AG08396 (cell line): Measurements from ENCODE around the gene SPDEF.

Source experiments
- DNase-seq: peaks from one replicate; pipeline ENCODE4 v3.0.0; 2012; ENCODE audit warnings: low spot score, mixed read lengths

SPDEF gene

GRCh38 chr6:34544776-34545471, 11.2 kb downstream of the SPDEF start:
- no peak for DNase-seq

- DNase-seq = no peak
These were observed 12.0 kb downstream of the SPDEF start for GRCh38 chr6:34544052-34544604.

- no peak for DNase-seq
These were observed 12.7 kb downstream of the SPDEF start for GRCh38 chr6:34543421-34543820.

- DNase-seq = no peak
These were observed 15.3 kb downstream of the SPDEF start for GRCh38 chr6:34540841-34541240.

- no peak for DNase-seq
These were observed 15.9 kb downstream of the SPDEF start for GRCh38 chr6:34540222-34540621.

GRCh38 chr6:34539181-34539580, 16.9 kb downstream of the SPDEF start:
- DNase-seq = no peak

GRCh38 chr6:34538581-34538980, 17.5 kb downstream of the SPDEF start:
- DNase-seq = no peak

GRCh38 chr6:34537922-34538550, 18.1 kb downstream of the SPDEF start:
- DNase-seq = no peak

- no peak for DNase-seq
These were observed 18.9 kb downstream of the SPDEF start for GRCh38 chr6:34536959-34537848.

- DNase-seq = no peak
These were observed 19.7 kb downstream of the SPDEF start for GRCh38 chr6:34536251-34536958.

GRCh38 chr6:34535646-34536045, 20.5 kb downstream of the SPDEF start:
- DNase-seq = no peak

GRCh38 chr6:34535199-34535598, 20.9 kb downstream of the SPDEF start:
- DNase-seq = no peak

GRCh38 chr6:34534656-34535055, 21.5 kb downstream of the SPDEF start:
- DNase-seq = no peak

GRCh38 chr6:34534146-34534545, 22.0 kb downstream of the SPDEF start:
- DNase-seq = no peak

- no peak for DNase-seq
These were observed 23.9 kb downstream of the SPDEF start for GRCh38 chr6:34532230-34532629.

GRCh38 chr6:34531580-34532201, 24.4 kb downstream of the SPDEF start:
- DNase-seq = no peak

GRCh38 chr6:34530753-34531365, 25.3 kb downstream of the SPDEF start:
- no peak for DNase-seq

GRCh38 chr6:34529665-34530327, 26.3 kb downstream of the SPDEF start:
- DNase-seq = no peak

GRCh38 chr6:34528996-34529664, 27.0 kb downstream of the SPDEF start:
- DNase-seq = no peak
